ENCODE data around the gene DNAH17. TPM values are rescaled to one million over a fixed set of nuclear protein-coding genes. Genes with fewer than 3 reads are reported as not detected.

Gene DNAH17
- total and polyA plus RNA-seq, 7 donors: 0.04 to 3.5 (median 0.08) TPM

- H3K9me3 ChIP-seq: no peaks in the 10 kb centered on the region
- no peak for ATAC-seq
- TF ChIP-seq CTCF (IDR thresholded peaks at IDR 0.05): no peak
- 59 to 78% (median 76%) methylated on average over 7 to 10 of the region's 10 CpGs for WGBS, 3 donors
- DNase-seq: no peak
- H3K4me1 ChIP-seq: peaks cover 14% of the 10 kb centered on the region
- no peak overlapping the region for H3K27ac ChIP-seq
- H3K27me3 ChIP-seq (ENCODE audit: insufficient read depth in 3 of 3, low read length in 2 of 3): peaks cover 0 to 4% (median 0%) of the 10 kb centered on the region in 3 donors
- no peak overlapping the region for H3K4me3 ChIP-seq
- intact Hi-C loops (cut with DNase I): no loop called here
- H3K36me3 ChIP-seq (ENCODE audit: insufficient read depth in 1 of 2, low read depth in 1 of 2): no peaks in the 10 kb centered on the region
Measured at GRCh38 chr17:78438271-78438691, 138.9 kb downstream of the DNAH17 start.

GRCh38 chr17:78437508-78438169 is 139.6 kb downstream of the DNAH17 start:
- intact Hi-C loops (cut with DNase I): no loop called here

GRCh38 chr17:78435330-78436005 is 141.7 kb downstream of the DNAH17 start:
- TF ChIP-seq CTCF (IDR thresholded peaks at IDR 0.05): no peak

More at GRCh38 chr17:78437508-78438169, 139.6 kb downstream of the DNAH17 start:
- no peak for TF ChIP-seq CTCF (IDR thresholded peaks at IDR 0.05)
- Histone ChIP-seq H3K27ac (no peak overlapping the region), H3K36me3 (ENCODE audit: insufficient read depth in 1 of 2, low read depth in 1 of 2) (no peaks in the 10 kb centered on the region), H3K27me3 (ENCODE audit: insufficient read depth in 3 of 3, low read length in 2 of 3) (peaks cover 0 to 4% (median 0%) of the 10 kb centered on the region in 3 donors), H3K9me3 (no peaks in the 10 kb centered on the region), H3K4me3 (no peak overlapping the region), H3K4me1 (peaks cover 7% of the 10 kb centered on the region)
- no peak for DNase-seq
- 75 to 78% (median 77%) methylated on average over 20 of the region's 20 CpGs for WGBS, 3 donors
- no peak for ATAC-seq

GRCh38 chr17:78434455-78435329 is 142.5 kb downstream of the DNAH17 start:
- peak in 3 of 4 donors; percentile 20 to 23 (median 23) for ATAC-seq
- no peaks in the 10 kb centered on the region for H3K4me1 ChIP-seq
- no peaks in the 10 kb centered on the region for H3K9me3 ChIP-seq
- H3K27me3 ChIP-seq (ENCODE audit: insufficient read depth in 3 of 3, low read length in 2 of 3): peaks cover 0 to 4% (median 0%) of the 10 kb centered on the region in 3 donors
- DNase-seq: no peak
- H3K27ac ChIP-seq: no peak overlapping the region
- TF ChIP-seq CTCF (IDR thresholded peaks at IDR 0.05): no peak
- no peak overlapping the region for H3K4me3 ChIP-seq
- WGBS, 3 donors: 36 to 37% (median 37%) methylated on average over 15 to 18 of the region's 18 CpGs
- intact Hi-C loops (cut with DNase I): no loop called here
- H3K36me3 ChIP-seq (ENCODE audit: insufficient read depth in 1 of 2, low read depth in 1 of 2): peaks cover 0 to 8% of the 10 kb centered on the region in 2 donors

More at GRCh38 chr17:78435330-78436005, 141.7 kb downstream of the DNAH17 start:
- Histone ChIP-seq H3K4me1 (no peaks in the 10 kb centered on the region), H3K27me3 (ENCODE audit: insufficient read depth in 3 of 3, low read length in 2 of 3) (peaks cover 0 to 4% (median 0%) of the 10 kb centered on the region in 3 donors), H3K36me3 (ENCODE audit: insufficient read depth in 1 of 2, low read depth in 1 of 2) (peaks cover 0 to under 1% of the 10 kb centered on the region in 2 donors), H3K4me3 (no peak overlapping the region), H3K9me3 (no peaks in the 10 kb centered on the region), H3K27ac (no peak overlapping the region)
- 77 to 81% (median 78%) methylated on average over 19 of the region's 19 CpGs for WGBS, 3 donors
- DNase-seq (no peak), ATAC-seq (no peak)
- intact Hi-C loops (cut with DNase I): no loop called here

All from psoas muscle (tissue), 8 donors.